HCT116 (cell line): ENCODE measurements around the gene ATP8A2. TPM values are rescaled to one million over a fixed set of nuclear protein-coding genes. Genes with fewer than 3 reads are reported as not detected.

Experiments
- ATAC-seq: fragments of 200-7000 bp; cut with Tn5 transposase; 2 replicates; pipeline ENCODE4 v1.9.1; 2020; ENCODE audit warnings: mild to moderate bottlenecking, moderate library complexity
- BruUV-seq: library from RNA; stranded (reverse); fragments of 400-500 nt; replicated peaks from 2 replicates; lab custom pipeline; 2021; lab: Mats Ljungman, UMichigan
- CTCF ChIA-PET: fragments of 300-600 bp; sonication (Branson Sonifier 250); formaldehyde crosslinking; loops from one replicate; lab custom pipeline; 2021; ENCODE audit warnings: antibody characterized with exemption; lab: Charles Lee
- POLR2A ChIA-PET: fragments of 300-600, 350-600 bp; sonication (Branson Sonifier 250); formaldehyde crosslinking; loops from one replicate; lab custom pipeline; 2021; ENCODE audit warnings: antibody characterized with exemption; lab: Charles Lee
- RAD21 ChIA-PET, 2 experiments: fragments of 300-600 bp; sonication (Branson Sonifier 250); formaldehyde crosslinking; loops; one replicate each; lab custom pipeline; 2023; ENCODE audit warnings: low total read pairs in 2 of 2; ENCODE audit not compliant: uncharacterized antibody in 2 of 2, unreplicated experiment in 2 of 2, low non-redundant PET in 1 of 2; lab: Charles Lee
- DNase-seq: peaks from one replicate; pipeline ENCODE4 v3.0.0-alpha.2; 2010; ENCODE audit warnings: low read depth, low spot score
- H2AFZ ChIP-seq: fragments of 200-600 bp; shearing (Covaris generic), sonication (generic); 2 replicates; pipeline ENCODE4 v1.6.1; 2017; ENCODE audit warnings: low read depth, mixed run types, mixed read lengths, antibody characterized with exemption, low read length; ENCODE audit not compliant: poor library complexity, severe bottlenecking
- H3K27ac ChIP-seq: 2 replicates; pipeline ENCODE4 v1.5.1; 2012; ENCODE audit warnings: low read depth, low read length
- H3K27me3 ChIP-seq: fragments of 200-600 bp; sonication (generic); 2 replicates; pipeline ENCODE4 v1.6.1; 2016; ENCODE audit warnings: mixed run types, low read length, mixed read lengths; ENCODE audit not compliant: insufficient read depth
- H3K36me3 ChIP-seq, 2 experiments: fragments of 200-500 bp in 1 of 2; fragments of 200-600 bp in 1 of 2; sonication (Bioruptor generic) in 1 of 2; sonication (generic) in 1 of 2; 2 replicates each; pipeline versions ENCODE4 v1.5.1 to v1.6.1; 2014 to 2016; ENCODE audit warnings: low read length in 2 of 2, inconsistent platforms in 1 of 2, mixed read lengths in 1 of 2, mixed run types in 1 of 2; ENCODE audit not compliant: insufficient read depth in 2 of 2, control insufficient read depth in 1 of 2
- H3K4me1 ChIP-seq, 2 experiments: fragments of 200-600 bp in 1 of 2; sonication (generic) in 1 of 2; 2 replicates each; pipeline versions ENCODE4 v1.5.1 to v1.6.1; 2012 to 2017; ENCODE audit warnings: low read length in 2 of 2, inconsistent platforms in 1 of 2, mild to moderate bottlenecking in 1 of 2, mixed read lengths in 1 of 2, mixed run types in 1 of 2, moderate library complexity in 1 of 2; ENCODE audit not compliant: insufficient read depth in 2 of 2, control insufficient read depth in 1 of 2
- H3K4me2 ChIP-seq: fragments of 200-600 bp; sonication (generic); 2 replicates; pipeline ENCODE4 v1.6.1; 2017; ENCODE audit warnings: mixed run types, low read length, mixed read lengths
- H3K4me3 ChIP-seq, 2 experiments: fragments of 200-600 bp in 1 of 2; sonication (generic) in 1 of 2; replicated peaks in 1 of 2; 2 replicates each; pipeline ENCODE4 v1.5.1; 2011 to 2016; ENCODE audit warnings: low read length in 2 of 2, control low read depth in 1 of 2, low read depth in 1 of 2, mild to moderate bottlenecking in 1 of 2, mixed read lengths in 1 of 2, mixed run types in 1 of 2
- H3K79me2 ChIP-seq: fragments of 200-600 bp; sonication (generic); 2 replicates; pipeline ENCODE4 v1.6.1; 2017; ENCODE audit warnings: mild to moderate bottlenecking, mixed run types, low read length, moderate library complexity, mixed read lengths; ENCODE audit not compliant: insufficient read depth
- H3K9ac ChIP-seq: fragments of 200-600 bp; sonication (generic); 2 replicates; pipeline ENCODE4 v1.6.1; 2016; ENCODE audit warnings: low read length, mixed read lengths
- H3K9me2 ChIP-seq: fragments of 200-600 bp; sonication (generic), shearing (Covaris generic); 2 replicates; pipeline ENCODE4 v1.6.1; 2017; ENCODE audit warnings: mixed run types, mild to moderate bottlenecking, moderate library complexity; ENCODE audit not compliant: insufficient read depth
- H3K9me3 ChIP-seq, 2 experiments: fragments of 200-500 bp in 1 of 2; fragments of 200-600 bp in 1 of 2; sonication (Bioruptor generic) in 1 of 2; sonication (generic) in 1 of 2; 2 replicates each; pipeline ENCODE4 v1.6.1; 2014 to 2017; ENCODE audit warnings: low read length in 2 of 2, mixed read lengths in 2 of 2, inconsistent platforms in 1 of 2, low read depth in 1 of 2, mild to moderate bottlenecking in 1 of 2, mixed run types in 1 of 2, moderate library complexity in 1 of 2; ENCODE audit not compliant: control insufficient read depth in 1 of 2, insufficient read depth in 1 of 2
- H4K20me1 ChIP-seq: fragments of 200-600 bp; sonication (generic), shearing (Covaris generic); 2 replicates; pipeline ENCODE4 v1.6.1; 2017; ENCODE audit warnings: mixed run types, mild to moderate bottlenecking, moderate library complexity; ENCODE audit not compliant: insufficient read depth
- ATF3 ChIP-seq: IDR thresholded peaks from 2 replicates; pipeline ENCODE4 v1.6.1; 2012
- CBX3 ChIP-seq: IDR thresholded peaks from 2 replicates; pipeline ENCODE4 v1.6.1; 2012; ENCODE audit warnings: low read depth
- CEBPB ChIP-seq: IDR thresholded peaks from 2 replicates; pipeline ENCODE4 v1.6.1; 2012; ENCODE audit warnings: low read depth
- EGR1 ChIP-seq: IDR thresholded peaks from 2 replicates; pipeline ENCODE4 v1.6.1; 2012; ENCODE audit warnings: low read depth
- EZH2 ChIP-seq: fragments of 200-600 bp; sonication (generic); IDR thresholded peaks from 2 replicates; pipeline ENCODE4 v1.6.1; 2017; ENCODE audit warnings: antibody characterized with exemption, mixed run types
- EZH2phosphoT487 ChIP-seq: fragments of 200-600 bp; IDR thresholded peaks from 2 replicates; pipeline ENCODE4 v1.6.1; 2018; ENCODE audit warnings: antibody characterized with exemption, borderline replicate concordance
- MAX ChIP-seq: IDR thresholded peaks from 2 replicates; pipeline ENCODE4 v1.6.1; 2012
- POLR2AphosphoS5 ChIP-seq: IDR thresholded peaks from 2 replicates; pipeline ENCODE4 v1.6.1; 2011; ENCODE audit warnings: mild to moderate bottlenecking, low read depth, low read length, moderate library complexity
- RAD21 ChIP-seq: IDR thresholded peaks from 2 replicates; pipeline ENCODE4 v1.6.1; 2012; ENCODE audit warnings: low read depth, mild to moderate bottlenecking
- REST ChIP-seq: IDR thresholded peaks from 2 replicates; pipeline ENCODE4 v1.6.1; 2012; ENCODE audit warnings: low read depth
- SIN3A ChIP-seq: IDR thresholded peaks from 2 replicates; pipeline ENCODE4 v1.6.1; 2012; ENCODE audit warnings: low read depth
- ZBTB33 ChIP-seq: IDR thresholded peaks from 2 replicates; pipeline ENCODE4 v1.6.1; 2011; ENCODE audit warnings: mild to moderate bottlenecking, low read length, moderate library complexity; ENCODE audit not compliant: insufficient replicate concordance; ENCODE audit errors: extremely low read depth
- ZFX ChIP-seq: fragments of 450-650 bp; IDR thresholded peaks from 2 replicates; pipeline ENCODE4 v1.6.1; 2017
- ZNF274 ChIP-seq: fragments of 200-500 bp; sonication (Bioruptor generic); IDR thresholded peaks from 2 replicates; pipeline ENCODE4 v1.6.1; 2014; ENCODE audit warnings: mild to moderate bottlenecking, low read depth, low read length, inconsistent platforms
- intact Hi-C: fragments of 100-400 bp; cut with micrococcal nuclease; formaldehyde crosslinking; loops from 2 replicates; pipeline ENCODE4 v1.10.0; 2022
- total RNA-seq: library from RNA; stranded (reverse); gene quantifications from one replicate; pipeline ENCODE4 v1.2.1, GENCODE V29; 2021; ENCODE audit not compliant: unreplicated experiment

The ATP8A2 gene
- total RNA-seq, 1 experiment from 2014 or later: not detected

- ChIA-PET POLR2A (no interaction called here), RAD21 (no interaction called here), CTCF (no interaction called here)
- no TSS peak for BruUV-seq
- H3K27me3 ChIP-seq: no peaks in the 10 kb centered on the region
- no peak for ATAC-seq
- no peaks in the 10 kb centered on the region for H3K9me3 ChIP-seq
- intact Hi-C loops: no loop called here
- no peak for TF ChIP-seq ZFX
- no peak for TF ChIP-seq CBX3
- no peak for TF ChIP-seq ZBTB33
- no peak for TF ChIP-seq ZNF274
- TF ChIP-seq RAD21: no peak
- TF ChIP-seq EGR1: no peak
- no peak for TF ChIP-seq CEBPB
- TF ChIP-seq REST: no peak
- TF ChIP-seq MAX: no peak
- TF ChIP-seq EZH2phosphoT487: no peak
- TF ChIP-seq ATF3: no peak
- TF ChIP-seq EZH2: no peak
- no peak for TF ChIP-seq POLR2AphosphoS5
- no peak for TF ChIP-seq SIN3A
- no peak overlapping the region for H3K4me3 ChIP-seq
- H3K36me3 ChIP-seq: no peaks in the 10 kb centered on the region
- H4K20me1 ChIP-seq: no peaks in the 10 kb centered on the region
- no peak overlapping the region for H3K4me2 ChIP-seq
- H2AFZ ChIP-seq: no peak overlapping the region
- DNase-seq: no peak
- no peaks in the 10 kb centered on the region for H3K4me1 ChIP-seq
- H3K9ac ChIP-seq: no peak overlapping the region
- no peaks in the 10 kb centered on the region for H3K79me2 ChIP-seq
- H3K27ac ChIP-seq: no peak overlapping the region
- H3K9me2 ChIP-seq: no peaks in the 10 kb centered on the region
Measured at GRCh38 chr13:25608181-25608580, 236.4 kb downstream of the ATP8A2 start.
